GM19240 (cell line): Measurements from ENCODE around the gene SSH2.

ENCODE experiments used
- DNase-seq: peaks from one replicate; pipeline ENCODE4 v3.0.0; 2011; ENCODE audit warnings: low spot score; ENCODE audit not compliant: insufficient read length

SSH2 gene

DNA sequence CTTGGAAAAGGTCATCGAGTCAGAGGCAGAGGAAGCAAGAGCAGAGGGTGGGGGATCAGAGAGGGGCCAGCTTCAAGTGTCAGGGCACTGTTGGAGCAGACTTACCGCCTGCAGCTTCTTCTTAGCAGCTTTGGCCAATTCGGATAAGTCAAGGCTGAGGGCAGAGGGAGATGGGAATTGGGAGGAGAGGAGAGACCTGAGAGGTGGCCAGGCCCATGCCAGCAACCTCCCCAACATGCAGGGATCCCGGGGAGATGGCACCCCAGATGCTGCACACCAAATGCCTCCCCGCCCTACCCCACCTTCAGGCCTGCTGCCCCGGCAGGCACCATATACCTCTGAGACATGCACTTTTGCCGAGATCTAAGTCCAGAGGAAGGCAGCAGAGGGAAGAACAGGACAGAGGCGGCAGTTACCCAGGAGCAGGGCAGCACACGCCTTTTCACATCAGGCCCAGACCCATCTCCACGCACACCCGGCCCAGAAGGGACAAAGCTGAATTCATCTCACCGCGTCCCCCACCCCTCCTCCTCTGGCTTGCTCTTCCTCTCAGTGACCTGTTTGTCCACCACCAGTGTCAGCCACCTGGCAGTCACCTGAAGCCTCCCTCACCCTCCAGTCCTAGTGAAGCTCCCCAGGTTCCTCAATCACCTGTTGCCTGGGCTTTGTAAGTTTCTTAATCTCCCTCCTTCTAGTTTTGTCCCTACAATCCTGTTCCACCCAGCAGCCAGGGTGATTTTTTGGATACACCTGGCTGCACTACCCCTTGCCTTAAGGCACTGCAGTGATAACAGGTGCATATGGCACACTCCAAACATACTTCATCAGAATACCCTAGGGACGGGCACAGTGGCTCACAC, 351.2 kb downstream of the SSH2 start:
- DNase-seq: no peak

DNA sequence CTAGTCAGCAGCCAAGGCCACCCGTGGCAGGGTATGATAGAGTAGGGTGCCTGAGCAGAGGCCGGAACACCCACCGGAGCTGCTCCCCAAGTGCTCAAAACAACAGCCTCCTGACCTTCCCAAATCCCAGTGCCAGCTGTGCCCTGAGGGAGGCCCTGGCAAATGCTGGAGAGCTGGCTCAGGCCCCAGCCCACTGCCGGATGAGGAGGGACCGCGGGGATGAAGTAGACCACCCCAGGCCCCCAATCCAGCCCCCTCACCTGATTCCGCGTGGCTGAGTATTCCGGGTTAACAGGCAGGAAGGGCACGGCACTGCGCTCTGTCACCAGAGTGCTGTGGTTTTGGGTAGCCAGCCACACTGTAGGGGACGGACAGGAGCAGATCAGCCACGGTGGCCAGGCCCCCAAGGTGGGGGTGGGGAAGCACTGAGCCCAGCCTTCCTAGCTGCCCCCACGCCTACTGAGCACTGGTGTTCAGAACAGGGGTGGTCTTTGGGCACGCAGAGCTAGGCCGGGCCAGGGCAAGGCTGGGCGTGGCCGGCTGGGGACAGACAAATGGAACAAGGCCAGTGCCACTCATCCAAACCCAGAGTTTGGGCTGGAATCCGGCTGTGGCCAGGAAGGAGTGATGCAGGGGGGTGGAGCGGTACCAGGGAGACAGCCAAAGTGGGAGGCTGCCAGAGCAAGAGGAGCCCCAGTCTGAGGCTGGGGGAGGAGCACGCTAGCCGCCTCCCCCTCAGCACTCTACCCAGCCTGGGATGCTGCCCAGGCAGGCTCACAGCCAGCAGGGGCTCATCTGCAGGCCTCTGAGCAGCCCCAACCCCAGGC, 352.4 kb downstream of the SSH2 start:
- DNase-seq: no peak

DNA sequence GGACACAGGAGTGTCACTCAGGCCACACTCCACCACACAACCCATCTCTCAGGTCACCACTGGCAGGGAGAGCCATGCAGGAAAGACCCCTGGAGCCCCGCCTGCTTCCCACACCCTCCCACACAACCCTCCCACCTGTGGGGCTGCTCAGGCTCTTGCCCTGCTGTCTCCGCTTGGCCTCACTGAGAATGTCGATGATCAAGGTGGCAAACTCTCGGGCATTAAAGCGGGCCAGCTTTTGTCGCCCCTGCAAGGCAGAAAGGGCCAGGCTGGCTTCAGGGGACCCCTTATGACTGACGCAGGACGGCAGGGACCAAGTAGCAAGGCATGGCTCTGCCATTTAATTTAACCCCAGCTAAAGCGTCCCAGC, 353.0 kb downstream of the SSH2 start:
- no peak for DNase-seq

DNA sequence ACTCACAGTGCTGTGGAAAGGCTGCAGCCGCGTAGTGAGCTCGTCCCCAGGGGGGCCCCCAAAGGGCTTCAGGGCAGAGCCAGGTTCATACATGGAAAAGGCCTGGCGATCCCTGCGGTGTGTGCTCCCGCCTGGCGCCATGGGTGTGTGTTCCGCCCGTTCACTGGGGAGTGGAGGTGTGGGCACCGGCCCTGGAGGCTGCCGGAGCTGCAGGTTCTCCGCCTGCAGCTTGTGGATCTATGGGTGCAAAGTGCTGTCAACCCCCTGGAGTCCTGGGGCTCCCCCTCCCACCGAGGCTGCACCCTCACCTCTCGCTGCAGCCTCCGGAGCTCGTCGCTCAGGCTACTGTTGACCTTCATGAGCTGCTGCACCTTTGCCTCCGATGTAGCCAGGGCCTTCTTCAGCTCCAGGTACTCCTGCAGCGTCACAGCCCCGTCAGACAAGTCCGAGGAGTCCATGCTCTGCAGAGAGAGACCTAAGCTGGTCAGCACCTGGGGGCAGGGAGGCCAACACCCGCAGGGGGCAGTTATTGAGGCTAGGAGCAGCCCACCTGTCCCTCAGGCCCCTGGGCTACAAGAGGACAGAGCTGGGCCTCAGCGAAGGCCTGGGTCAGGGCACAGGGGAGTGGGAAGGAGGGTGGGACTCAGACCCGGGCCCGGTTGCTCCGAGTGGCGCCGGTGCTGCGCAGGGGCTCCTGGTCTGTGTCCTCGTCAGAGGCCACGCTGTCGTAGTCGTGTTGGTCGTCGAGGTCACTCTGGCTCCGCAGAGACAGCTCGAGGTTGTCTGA, 353.6 kb downstream of the SSH2 start:
- DNase-seq: no peak
